Measurements from ENCODE around the gene FRA10AC1. TPM values are rescaled to one million over a fixed set of nuclear protein-coding genes. Genes with fewer than 3 reads are reported as not detected.

The FRA10AC1 gene
- total and polyA plus RNA-seq, 2 of the 13 experiments (the other 11 are each of a cell fraction or from before 2014, with no cell fraction given) = 5.3 to 7.4 TPM

DNA sequence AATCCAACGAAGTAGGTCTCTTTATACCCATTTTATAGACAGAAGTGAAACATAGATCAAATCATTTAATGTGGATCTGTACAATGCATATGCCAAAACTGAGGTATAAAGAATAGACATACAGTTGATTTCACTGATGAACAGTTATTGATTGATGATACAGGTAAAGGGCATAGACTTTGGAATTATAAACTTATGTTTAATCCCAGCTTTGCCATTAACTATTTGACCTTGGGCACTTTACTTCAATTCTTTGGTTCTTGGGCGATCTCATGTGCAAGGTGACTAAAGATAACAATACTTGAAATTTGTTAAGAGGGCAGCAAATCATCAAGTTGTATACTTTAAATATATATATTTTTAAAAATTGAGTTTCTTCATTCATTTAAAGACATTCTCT, 28.6 kb downstream of the FRA10AC1 start:
- ChIA-PET CTCF (ENCODE audit: low intra/inter-chr PET ratio, low total read pairs) (no interaction called here), POLR2A (no interaction called here)
- no peak overlapping the region for H3K27ac ChIP-seq (ENCODE audit: extremely low read length, insufficient read depth, low read length)
- peaks cover 35% of the 10 kb centered on the region for H3K4me1 ChIP-seq (ENCODE audit: insufficient read depth, low read length)
- no peaks in the 10 kb centered on the region for H3K9me3 ChIP-seq (ENCODE audit: low read length)
- H3K4me3 ChIP-seq (replicated peaks in 1 of 3; ENCODE audit: insufficient read depth in 1 of 3, low read depth in 2 of 3, low read length in 3 of 3) = no peak overlapping the region
- H3K4me2 ChIP-seq (ENCODE audit: low read depth, low read length) = no peak overlapping the region
- intact Hi-C loops (cut with micrococcal nuclease; ENCODE audit: unreplicated experiment) (loop anchor here (5.0 kb wide), 1 partner anchor 71 kb away; the partner anchor contains the start of gene RBP4), in situ Hi-C loops (cut with HindIII; ENCODE audit: extremely low pct_ligation_motif_present, low pct_unique_long_range_greater_than_20kb) (no loop called here)
- no peaks in the 10 kb centered on the region for H4K20me1 ChIP-seq (ENCODE audit: insufficient read depth, low read length)
- DNase-seq (ENCODE audit: low spot score) (no peak), ATAC-seq (no peak), FAIRE-seq (no peak)
- 94% methylated on average over 2 of the region's 2 CpGs for WGBS (ENCODE audit: low lambda C conversion rate)
- no peak overlapping the region for H3K9ac ChIP-seq (ENCODE audit: insufficient read depth, low read depth, low read length)
- no peak for TF ChIP-seq ZNF264 (CRISPR knock-in tag; IDR thresholded peaks at IDR 0.05)
- no peak for TF ChIP-seq ARNT (IDR thresholded peaks at IDR 0.05)
- TF ChIP-seq, protein P1, sequence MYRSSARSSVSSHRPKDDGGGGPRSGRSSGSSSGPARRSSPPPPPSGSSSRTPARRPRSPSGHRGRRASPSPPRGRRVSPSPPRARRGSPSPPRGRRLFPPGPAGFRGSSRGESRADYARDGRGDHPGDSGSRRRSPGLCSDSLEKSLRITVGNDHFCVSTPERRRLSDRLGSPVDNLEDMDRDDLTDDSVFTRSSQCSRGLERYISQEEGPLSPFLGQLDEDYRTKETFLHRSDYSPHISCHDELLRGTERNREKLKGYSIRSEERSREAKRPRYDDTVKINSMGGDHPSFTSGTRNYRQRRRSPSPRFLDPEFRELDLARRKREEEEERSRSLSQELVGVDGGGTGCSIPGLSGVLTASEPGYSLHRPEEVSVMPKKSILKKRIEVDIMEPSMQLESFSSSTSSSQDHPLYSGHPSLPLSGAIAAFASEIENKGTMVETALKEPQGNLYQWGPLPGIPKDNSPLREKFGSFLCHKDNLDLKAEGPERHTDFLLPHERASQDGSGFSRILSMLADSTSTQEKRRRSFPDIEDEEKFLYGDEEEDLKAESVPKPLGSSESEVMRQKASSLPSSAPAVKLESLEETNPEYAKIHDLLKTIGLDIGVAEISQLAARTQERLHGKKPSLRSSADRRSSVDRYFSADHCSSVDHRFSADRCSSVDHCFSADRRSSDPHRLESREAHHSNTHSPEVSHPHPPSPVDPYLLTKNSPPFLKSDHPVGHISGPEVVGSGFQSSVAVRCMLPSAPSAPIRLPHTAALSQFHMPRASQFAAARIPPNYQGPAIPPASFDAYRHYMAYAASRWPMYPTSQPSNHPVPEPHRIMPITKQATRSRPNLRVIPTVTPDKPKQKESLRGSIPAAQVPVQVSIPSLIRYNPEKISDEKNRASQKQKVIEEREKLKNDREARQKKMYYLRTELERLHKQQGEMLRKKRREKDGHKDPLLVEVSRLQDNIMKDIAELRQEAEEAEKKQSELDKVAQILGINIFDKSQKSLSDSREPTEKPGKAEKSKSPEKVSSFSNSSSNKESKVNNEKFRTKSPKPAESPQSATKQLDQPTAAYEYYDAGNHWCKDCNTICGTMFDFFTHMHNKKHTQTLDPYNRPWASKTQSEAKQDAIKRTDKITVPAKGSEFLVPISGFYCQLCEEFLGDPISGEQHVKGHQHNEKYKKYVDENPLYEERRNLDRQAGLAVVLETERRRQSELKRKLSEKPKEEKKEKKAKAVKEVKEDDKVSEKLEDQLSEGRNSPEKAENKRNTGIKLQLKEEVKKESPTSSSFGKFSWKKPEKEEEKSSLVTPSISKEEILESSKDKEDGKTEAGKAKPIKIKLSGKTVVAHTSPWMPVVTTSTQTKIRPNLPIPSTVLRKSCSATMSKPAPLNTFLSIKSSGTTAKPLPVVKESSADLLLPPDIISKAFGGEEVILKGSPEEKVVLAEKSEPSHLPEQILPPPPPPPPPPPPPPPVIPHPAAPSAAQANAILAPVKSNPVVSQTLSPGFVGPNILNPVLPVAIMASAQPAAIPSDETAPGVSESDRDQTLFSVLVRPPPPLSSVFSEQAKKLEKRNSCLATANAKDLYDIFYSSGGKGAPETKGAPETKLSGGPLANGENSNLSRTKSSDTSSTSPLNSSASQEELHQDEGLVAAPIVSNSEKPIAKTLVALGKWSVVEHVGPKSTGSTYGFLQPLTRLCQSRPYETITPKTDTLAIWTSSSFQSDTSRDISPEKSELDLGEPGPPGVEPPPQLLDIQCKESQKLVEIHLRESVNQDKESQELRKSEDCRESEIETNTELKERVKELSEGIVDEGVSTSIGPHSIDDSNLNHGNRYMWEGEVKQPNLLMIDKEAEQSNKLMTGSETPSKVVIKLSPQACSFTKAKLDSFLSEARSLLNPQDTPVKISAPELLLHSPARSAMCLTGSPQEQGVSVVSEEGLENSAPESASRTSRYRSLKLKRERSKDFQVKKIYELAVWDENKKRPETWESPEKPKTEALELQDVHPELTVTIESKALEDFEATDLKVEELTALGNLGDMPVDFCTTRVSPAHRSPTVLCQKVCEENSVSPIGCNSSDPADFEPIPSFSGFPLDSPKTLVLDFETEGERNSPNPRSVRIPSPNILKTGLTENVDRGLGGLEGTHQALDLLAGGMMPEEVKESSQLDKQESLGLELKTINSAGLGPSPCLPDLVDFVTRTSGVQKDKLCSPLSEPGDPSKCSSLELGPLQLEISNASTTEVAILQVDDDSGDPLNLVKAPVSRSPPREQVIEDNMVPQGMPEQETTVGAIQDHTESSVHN (CRISPR knock-in tag; IDR thresholded peaks at IDR 0.05) = no peak
- no peak for TF ChIP-seq AKAP8 (CRISPR knock-in tag; IDR thresholded peaks at IDR 0.05)
- no peaks in the 10 kb centered on the region for H3K27me3 ChIP-seq (ENCODE audit: control insufficient read depth in 1 of 2, insufficient read depth in 2 of 2, low read length in 2 of 2)
- peaks cover 7 to 30% of the 10 kb centered on the region in 2 experiments; a peak in 3 of 5 replicates for H3K36me3 ChIP-seq (replicated peaks in 1 of 2; ENCODE audit: control insufficient read depth in 1 of 2, insufficient read depth in 2 of 2, low read length in 2 of 2)
- no peak overlapping the region for H2AFZ ChIP-seq (ENCODE audit: low read length)
- BruUV-seq (replicated peaks) = no TSS peak
- no peaks in the 10 kb centered on the region for H3K79me2 ChIP-seq (ENCODE audit: insufficient read depth, low read length)

Data from HepG2 (cell line).